ENCODE results near the gene PGRMC2.
"Not testable (repeated sequence)": the region's sequence is repeated elsewhere in the genome, so short reads cannot be mapped to it uniquely, and the experiment has no call there.

The PGRMC2 gene

DNA sequence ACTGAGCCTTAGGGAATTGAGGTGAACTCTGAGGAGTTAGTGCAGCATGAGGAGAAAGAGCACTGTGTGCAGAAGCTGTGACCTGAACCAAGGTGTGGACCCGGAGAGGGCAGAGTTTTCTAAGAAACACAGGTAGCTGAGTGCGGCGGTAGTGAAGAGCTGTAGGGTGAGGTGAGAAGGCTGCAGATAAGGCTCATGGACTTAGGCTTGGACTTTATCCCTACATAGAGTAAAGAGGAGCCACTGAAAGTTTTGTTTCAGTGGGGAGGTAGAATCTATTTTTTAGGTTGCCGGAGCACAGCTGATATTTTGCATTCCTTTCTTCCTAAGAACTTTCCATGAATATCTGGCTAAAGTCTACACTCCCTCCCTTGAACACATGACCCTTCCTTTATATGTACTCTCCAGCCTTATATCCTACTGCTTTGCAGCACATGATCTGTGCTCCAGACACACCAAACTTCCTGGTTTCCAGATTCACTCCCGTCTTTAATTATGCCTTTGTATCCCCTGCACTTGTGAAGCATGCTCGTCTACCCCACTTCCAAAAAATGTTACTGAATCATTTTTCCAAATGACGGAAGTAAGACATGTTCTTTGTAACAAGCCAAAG, 10.6 kb upstream of the PGRMC2 start:
- no peak for DNase-seq

DNA sequence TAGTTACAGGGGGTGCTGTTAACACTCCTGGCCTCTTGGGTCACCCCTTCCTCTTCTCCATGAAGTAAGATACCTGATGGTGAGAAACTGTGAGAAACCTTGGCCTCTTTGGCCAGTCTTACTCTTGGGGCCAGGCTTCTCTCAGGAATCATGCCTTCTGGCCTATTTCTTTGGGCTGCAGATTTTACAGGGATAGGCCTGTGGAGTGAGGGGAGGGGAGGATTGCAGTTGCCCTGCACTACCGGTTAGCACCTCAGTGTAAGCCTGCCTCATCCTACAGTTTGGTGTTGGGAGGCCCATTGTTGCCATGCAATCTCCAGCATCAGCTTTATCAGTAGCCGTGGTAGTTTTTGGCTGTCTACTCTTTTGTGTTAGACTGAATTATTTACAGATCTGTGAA, 7.6 kb upstream of the PGRMC2 start:
- DNase-seq = no peak

DNA sequence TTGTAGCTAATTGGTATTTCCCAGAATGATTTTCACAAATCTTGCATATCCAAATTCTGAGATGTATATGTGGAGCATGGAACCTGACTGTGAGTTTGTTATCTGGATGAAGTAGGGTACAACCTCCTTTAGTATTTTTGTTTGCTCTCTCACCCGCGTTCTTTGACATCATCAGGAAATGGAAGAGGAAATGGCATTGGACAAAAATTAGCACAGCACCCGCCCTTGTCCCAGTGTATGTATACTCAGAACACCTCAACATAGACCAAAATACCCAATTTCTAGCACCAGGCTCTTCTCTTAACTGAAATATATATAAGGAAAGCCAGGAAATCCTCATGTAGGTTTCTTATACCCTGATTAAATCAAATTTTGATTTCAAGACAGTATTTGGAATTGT, 6.9 kb upstream of the PGRMC2 start:
- no peak for DNase-seq

DNA sequence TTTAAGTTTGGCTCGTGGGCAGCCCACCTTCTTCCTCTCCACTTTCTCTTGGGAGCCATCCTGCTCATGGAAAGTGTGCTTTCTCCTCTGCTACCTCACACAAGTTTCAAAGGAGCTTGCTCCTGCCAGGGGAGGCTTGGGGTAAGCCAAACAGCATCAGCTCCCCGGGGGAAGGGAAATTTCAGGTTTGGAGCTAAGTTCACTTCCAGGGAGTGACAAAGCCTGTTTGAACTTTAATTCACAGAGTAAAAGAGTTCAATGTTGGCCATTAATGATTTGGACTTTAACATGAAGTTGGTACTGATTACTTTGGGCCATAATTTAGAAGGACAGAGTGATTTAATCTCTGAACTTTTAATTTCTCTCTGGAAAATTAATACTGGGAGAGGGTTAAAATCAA, 4.7 kb upstream of the PGRMC2 start:
- DNase-seq = no peak

DNA sequence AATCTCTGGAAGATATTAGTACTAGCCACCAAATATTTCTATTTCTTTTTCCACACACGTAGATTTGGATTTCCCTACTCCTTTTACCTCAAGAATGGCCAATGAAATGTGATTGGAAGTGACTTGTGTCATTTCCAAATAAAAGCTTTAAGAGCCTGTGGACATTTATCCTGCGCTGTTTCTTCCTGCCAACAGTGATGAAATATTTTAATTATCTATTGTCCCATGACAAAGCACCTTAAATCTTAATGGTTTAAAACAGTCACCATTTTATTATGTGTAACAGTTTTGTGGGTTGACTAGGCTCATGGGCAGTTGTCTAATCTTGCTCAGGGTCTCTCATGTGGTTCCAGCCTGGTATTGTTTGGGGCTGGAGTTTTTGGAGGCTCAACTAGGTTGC, 3.5 kb upstream of the PGRMC2 start:
- DNase-seq = no peak

DNA sequence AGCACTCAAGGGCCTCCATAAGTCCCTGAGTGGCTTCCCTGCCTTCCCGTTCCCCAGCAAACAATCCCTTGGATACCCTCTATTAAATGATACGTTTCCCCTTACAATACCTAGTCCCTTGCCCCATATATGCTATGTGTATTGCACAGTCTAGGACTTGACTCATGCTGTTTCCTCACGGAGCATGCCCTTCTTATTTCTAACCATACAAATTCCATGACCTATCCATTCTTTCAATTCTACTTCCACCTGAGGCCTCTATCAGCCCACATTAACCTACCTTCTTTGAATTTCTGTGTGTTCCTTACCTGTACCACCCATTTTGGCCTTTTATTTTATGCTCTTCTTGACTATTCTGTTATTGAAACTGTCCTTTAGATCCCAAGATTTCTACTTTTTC, 2.9 kb upstream of the PGRMC2 start:
- DNase-seq = no peak

DNA sequence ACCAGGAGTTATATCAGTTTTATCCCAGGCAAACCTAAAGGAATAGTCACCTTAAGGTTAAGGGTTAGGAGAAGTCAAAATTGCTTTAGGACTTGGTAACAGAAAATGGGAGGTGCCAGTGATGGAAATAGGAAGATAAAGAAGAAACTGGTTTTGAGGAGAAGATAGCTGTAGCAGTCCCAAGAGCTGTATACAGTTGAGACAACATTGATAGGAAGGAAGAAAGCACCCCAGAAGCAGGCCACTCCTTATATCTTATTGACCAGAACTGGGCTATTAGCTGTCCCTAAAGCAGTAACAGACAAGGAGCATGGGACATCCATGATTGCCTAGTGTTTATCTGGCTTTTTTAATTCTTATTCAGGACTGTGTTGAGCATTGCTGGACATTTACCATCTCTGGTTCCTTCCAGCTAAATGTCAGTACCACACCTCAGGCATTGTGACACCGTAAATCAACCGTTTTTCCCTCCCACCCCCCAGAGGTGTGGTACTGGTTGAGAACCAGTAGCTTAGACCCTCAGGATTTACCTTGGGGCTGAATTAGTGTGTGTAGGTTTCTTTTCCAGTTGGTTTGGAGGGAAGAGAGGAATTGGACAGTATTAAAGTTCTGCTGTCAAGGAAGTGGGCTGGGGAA, 2.0 kb upstream of the PGRMC2 start:
- DNase-seq = no peak

DNA sequence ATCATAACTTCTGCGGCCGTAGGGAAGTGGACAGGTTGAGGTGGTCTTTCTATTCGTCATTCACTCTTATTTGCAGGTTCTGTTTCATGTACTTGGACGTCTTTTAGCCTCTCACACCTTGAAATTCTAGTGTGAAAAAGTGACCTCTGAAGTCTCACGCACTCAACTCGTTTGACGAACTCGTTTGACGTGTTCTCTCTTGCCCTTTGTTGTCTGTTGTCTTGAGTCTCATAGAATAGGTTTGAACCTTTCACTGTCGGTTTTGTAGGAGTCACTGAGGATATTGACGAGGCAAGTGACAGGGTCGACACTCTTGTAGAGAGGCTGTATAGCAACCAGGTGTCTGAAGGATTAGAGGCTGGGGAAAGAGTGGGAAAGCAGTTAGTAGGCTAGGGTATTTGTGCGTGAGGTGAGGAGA, 1.1 kb upstream of the PGRMC2 start:
- peak; percentile 38 for DNase-seq

DNA sequence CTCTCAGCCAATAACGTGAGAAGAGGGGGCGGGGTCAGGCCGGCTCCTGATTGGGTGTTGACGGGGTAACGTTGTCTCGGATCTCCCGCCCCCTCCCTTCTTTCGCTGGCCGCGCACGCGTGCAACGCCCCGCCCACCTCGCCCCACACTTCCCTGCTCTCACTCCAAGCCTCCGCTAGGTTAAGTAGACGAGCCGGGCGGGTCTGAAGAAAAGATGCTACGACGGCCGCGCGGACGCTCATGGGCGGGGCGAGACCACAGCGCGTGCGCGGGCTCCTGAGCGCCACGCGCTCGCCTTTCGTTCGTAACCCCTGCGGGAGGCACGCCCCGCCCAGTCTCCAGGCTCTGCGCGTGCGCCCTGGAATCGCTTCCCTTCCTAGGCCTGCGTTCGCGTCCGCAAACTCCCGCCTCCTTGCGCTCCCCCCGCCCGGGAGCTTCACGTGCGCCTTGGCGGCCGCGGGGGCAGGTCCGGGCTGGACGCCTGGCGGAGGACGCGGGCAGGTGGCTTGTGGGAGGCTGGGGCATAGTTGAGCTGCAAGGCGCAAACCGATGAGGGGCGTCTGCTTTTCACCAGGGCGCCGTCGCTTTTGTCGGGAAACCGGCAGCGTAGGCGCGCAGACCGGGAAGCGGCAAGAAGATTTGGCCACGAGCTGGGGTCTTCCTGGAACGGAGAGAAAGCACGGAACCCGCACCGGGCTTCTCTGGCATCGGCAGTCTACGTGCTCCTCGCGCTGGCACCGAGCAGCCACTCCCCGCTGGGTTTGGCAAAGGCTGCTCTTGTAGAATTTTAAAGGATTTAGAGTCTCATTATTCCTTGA, 467 bp upstream of the PGRMC2 start:
- peak; percentile 99 for DNase-seq

DNA sequence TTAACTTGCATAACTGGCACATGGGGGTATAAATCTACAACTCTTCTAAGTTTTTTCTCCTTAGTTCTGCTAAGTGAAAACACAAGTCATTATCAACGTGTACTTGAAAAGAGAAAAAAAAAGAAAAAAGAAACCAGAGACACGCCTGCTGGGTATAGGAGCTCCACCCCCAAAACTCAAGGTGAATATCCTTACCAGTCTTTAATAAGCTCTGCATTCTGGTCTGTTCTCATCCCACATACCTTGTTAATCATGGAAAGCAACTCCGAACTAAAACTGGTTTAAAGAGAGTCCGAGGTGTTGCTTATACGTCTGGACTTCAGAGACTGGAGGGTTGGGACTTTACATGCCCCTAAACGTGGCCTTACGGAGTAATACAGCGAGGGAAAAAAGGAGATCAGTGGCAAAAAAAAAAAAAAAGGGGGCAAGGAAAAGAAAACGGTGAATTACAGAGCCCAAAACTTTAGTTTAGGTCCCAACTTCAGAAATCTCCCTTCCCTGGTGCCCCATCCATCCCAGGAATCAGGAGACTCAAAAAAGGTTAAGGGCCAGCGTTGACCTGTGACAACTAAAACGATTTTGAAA, 1.0 kb downstream of the PGRMC2 start:
- DNase-seq = no peak

DNA sequence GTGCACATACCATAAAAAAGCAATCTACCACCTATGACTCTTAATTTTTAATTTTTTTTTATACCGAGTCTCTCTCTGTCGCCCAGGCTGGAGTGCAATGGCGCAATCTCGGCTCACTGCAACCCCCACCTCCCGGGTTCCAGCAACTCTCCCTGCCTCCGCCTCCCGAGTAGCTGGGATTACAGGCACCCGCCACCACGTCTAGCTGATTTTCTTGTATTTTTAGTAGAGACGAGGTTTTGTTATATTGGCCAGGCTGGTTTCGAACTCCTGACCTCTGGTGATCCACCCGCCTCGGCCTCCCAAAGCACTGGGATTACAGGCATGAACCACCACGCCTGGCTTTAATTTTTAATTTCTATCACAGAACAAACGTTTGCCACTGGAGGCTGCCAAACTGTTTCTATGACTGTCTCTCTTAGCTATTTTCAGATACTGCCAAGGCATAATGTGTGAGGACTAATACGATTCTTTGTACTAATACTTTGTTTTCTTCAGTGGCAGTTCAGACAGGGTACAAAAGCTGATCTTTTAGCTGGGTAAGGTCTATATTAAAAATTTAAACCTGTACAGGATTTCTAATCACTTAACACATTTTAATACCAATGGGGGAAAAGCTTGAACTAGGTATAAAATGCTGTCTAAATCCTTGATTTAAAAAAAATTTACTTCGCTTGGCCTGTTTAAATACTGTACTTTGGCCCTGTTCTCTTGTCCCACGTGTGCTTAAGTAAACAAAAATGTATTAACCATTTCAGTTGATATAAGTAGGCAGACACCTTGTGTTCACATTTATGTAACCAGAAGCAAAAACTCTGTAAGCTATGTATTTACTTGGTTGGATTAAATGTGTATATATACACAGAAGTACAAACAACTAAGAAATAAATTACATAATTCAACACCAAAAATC, 2.3 kb downstream of the PGRMC2 start:
- no peak for DNase-seq

DNA sequence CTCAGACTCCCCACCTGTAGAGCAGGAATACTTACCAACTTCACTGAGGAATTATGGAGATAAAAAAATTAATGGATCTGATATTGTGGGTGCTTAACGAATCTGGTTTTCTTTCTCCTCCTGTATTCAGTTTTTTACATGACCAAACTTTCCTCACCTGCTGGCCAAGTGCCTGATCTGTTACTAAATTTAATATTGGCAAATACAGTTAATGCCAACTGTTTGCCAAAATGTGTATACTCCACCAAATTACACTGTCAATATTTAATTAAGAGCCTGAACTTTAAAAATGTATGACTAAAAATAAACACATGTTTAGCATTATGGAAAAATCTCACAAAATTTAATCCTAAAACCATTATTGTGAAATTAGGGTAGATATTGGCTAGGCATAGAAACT, 3.3 kb downstream of the PGRMC2 start:
- no peak for DNase-seq

DNA sequence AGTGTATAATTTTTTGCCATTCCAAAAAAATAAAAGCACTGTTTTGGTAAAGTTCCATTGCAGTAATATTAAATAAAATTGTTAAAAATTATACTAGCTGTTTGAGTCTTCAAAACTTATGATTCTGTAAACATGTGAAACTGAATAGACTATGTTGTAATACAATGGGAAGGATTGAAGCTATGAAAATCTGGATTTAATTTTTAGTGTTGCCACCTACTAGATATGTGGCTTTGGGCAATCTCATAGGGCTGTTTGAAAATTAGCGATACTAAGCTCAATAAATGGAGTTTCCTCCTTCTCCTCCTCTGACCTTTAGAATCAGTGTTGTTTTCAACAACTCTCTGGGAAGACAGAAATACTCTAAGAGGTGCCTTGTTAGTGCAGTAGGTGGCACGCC, 4.5 kb downstream of the PGRMC2 start:
- DNase-seq = no peak

DNA sequence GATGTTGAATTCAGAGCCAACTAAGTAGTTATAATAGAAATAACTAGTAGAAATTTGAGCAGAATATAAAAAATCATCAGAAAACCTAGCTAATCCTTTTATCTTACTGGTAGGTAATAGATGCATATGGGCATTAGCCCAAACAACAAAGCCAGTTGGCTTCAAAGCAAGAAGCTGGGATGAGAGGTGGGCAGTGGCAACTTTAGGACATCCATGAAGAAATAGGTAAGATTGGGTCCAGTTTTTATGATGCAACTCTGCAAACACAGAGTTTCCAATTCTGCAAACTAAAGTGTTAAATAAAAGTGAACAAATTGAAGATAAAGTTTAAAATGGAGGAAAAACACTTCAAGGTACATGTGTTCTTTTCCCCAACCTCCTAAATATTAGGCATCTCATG, 5.1 kb downstream of the PGRMC2 start:
- no peak for DNase-seq

DNA sequence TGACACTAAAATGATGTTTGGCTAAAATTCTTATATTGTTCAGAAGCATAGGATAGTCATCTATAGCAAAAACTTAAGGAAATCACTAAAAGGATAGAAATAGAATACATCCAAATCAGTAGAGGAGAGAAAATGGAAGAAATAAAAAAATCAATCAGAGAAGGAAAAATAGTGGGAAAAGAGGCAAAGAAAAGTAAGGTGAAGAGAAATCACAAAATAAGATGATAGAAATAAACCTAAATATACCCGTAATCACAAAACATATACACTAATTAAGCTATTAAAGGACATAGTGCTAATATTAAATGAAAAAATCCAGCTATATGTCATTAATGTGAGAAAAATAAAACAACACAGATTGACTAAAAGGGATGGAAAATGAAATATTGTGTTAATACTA, 6.3 kb downstream of the PGRMC2 start:
- DNase-seq = no peak

DNA sequence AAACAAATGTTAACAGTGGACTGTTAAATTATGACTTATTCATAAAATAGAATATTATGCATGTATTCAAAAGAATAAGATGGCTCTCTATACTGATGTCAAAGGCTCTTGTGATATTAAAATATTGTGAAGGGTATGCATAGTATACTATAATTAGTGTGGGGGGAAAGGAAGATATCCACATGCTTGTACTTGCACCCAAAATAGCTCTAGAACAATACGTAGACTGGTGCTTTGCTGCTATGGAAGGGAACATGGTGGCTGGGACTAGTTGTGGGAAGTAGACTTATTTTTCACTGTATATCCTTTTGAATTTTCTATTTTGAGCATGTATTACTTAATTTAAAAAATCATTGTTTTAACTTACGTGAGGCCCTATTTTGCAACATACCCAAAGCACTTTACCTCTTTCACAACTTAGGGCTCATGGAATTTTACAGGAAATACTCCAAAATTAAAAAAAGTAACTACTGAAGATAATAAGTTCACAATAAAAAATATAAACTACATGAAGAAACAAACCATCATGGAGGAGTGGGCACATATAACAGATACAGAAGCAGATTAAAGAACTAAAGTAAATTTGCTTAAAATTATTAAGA, 7.9 kb downstream of the PGRMC2 start:
- no peak for DNase-seq

DNA sequence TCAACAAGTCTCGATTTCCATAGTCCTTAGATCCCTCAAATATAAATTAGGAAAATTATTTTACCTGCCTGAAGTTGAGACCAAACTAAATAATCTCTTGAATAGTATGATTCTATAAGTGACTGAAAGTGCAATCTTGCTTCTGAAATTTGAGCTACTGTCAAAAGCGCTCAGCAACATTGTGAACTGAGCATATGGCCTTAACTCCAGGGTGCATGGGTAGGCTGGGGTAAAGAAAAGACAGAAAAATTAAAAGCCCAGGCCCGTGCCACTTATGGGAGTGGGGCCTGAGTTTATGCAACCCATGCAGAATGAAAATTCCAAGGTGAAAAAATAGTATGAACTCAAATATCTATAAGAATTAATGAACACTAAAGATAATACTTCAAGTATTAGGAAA, 9.8 kb downstream of the PGRMC2 start:
- DNase-seq = no peak

DNA sequence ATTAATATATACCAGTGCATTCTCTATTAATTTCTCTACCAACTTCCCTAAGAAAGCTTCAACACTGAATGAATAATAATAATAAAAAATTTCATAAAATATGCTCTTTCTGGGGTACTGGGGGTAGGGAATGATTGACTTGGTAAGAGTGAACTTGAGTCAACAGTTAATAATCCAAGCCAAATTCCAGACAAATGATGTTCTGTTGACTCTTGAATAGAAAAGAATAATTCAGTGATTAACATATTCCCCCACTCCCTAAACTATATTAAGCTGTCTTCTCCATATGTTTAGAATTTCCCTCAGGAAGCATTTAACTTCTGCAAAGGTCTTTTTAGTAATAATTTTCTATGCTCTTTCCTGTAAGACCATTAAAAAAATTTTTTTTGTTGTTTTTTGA, 12.3 kb downstream of the PGRMC2 start:
- DNase-seq = no peak

DNA sequence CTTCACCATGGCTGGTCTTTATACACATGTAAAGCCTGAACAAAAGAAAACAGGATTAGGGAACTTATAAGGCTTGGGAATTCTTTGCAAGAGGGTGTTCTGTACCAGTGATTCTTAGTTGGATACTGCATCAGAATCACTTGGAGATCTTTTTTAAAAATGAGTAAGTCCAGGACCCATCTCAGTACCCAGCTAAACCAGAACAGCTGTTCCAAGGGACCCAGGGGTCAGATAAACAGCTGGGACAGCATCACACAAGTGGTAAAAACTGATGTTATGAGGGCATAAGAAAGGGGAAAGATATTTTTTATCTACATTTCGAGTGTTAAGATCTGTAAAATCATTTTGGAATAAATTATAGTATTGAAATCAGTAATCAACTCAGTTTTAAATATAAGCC, 16.1 kb downstream of the PGRMC2 start:
- DNase-seq = no peak

DNA sequence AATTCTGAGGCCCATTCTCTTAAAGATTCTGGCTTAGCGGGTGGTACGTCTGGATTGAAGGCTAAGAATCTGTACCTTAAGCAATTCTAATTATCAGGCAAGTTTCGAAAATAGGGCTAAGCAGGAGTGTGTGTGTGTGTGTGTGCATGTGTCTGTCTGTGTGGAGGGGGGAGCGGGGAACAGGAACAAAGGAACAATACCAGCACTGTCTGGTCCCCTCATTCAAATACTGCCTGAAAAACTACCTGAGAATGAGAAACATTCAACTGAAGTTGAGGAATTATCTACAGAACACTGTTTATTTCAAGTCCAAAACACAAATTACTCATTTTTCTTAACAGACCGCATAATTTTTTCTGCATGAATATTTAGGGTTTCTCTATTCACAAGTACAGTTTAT, 18.6 kb downstream of the PGRMC2 start:
- no peak for DNase-seq

DNA sequence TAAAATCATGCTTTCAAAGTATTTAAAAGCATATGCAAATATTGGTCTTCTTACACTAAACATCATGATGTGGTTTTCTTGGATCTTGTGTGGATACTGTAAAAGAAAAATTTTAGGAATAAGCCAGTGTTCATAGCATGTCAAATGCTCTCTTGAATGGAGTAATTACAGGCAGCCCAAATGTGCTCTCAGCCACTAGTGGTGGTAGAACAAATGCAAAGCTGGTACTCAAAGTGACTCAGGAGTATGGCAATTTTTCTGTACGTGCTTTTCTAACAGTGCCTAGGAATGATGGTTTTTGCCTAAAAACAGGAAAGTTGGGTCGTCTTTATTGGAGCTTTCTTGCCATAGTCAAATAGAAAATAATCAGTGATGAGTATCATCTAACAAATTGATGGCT, 19.9 kb downstream of the PGRMC2 start:
- no peak for DNase-seq

DNA sequence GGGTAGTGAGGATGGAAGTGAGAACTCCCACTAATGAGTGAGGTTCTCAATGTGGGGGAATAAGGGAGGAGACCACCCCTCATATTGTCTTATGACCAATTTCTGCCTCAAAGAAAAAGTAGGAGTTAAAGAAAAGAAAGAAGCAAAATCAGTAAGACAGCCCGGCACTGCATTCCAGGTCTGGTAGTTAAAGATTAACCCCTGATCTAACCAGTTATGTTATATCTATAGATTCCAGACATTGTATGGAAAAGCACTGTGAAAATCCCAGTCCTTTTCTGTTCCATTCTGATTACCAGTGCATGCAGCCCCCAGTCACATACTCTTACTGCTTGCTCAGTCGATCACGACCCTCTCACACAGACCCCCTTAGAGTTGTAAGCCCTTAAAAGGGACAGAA, 20.4 kb downstream of the PGRMC2 start:
- DNase-seq = not testable (repeated sequence)

Data from effector CD4-positive, alpha-beta T cell (primary cell).